Natural killer cell (primary cell): ENCODE measurements around the gene RUNX1. TPM values are rescaled to one million over a fixed set of nuclear protein-coding genes. Genes with fewer than 3 reads are reported as not detected.

Experiments
- ATAC-seq, 3 donors: fragments of 150-1000 bp in 2 of 3; fragments of 200-7000 bp in 1 of 3; cut with Tn5 transposase; 1 replicate in 1 of 3; 2 replicates in 2 of 3; pipeline ENCODE4 v1.10.0; 2021; ENCODE audit warnings: mild to moderate bottlenecking in 2 of 3, moderate library complexity in 2 of 3
- DNase-seq, 2 donors: peaks; one replicate each; pipeline versions ENCODE4 v3.0.0 to v3.0.0-alpha.2; 2013 to 2021; ENCODE audit warnings: mixed read lengths in 1 of 2
- H3K27ac ChIP-seq: one replicate; pipeline ENCODE4 v1.5.1; 2013; ENCODE audit warnings: mild to moderate bottlenecking, low read length
- H3K27me3 ChIP-seq: one replicate; pipeline ENCODE4 v1.6.1; 2013; ENCODE audit warnings: low read length; ENCODE audit not compliant: control insufficient read depth, insufficient read depth
- H3K36me3 ChIP-seq: one replicate; pipeline ENCODE4 v1.6.1; 2013; ENCODE audit warnings: low read length; ENCODE audit not compliant: control insufficient read depth, insufficient read depth
- H3K4me1 ChIP-seq: one replicate; pipeline ENCODE4 v1.6.1; 2013; ENCODE audit warnings: low read length; ENCODE audit not compliant: control insufficient read depth, insufficient read depth
- H3K4me3 ChIP-seq: one replicate; pipeline ENCODE4 v1.5.1; 2013; ENCODE audit warnings: low read length
- H3K9me3 ChIP-seq: one replicate; pipeline ENCODE4 v1.6.1; 2013; ENCODE audit warnings: low read length; ENCODE audit not compliant: control insufficient read depth, insufficient read depth
- H3K27ac Mint-ChIP-seq, 2 donors: one replicate each; pipeline ENCODE4 v1.8.0; 2022; ENCODE audit warnings: mild to moderate bottlenecking in 2 of 2, mixed read lengths in 2 of 2, moderate library complexity in 1 of 2
- H3K27me3 Mint-ChIP-seq, 2 donors: one replicate each; pipeline ENCODE4 v1.8.0; 2022; ENCODE audit warnings: low read depth in 2 of 2, mixed read lengths in 2 of 2
- H3K36me3 Mint-ChIP-seq: one replicate; pipeline ENCODE4 v1.8.0; 2022; ENCODE audit warnings: mixed read lengths
- H3K4me1 Mint-ChIP-seq, 2 donors: one replicate each; pipeline ENCODE4 v1.8.0; 2022; ENCODE audit warnings: mixed read lengths in 2 of 2
- H3K4me3 Mint-ChIP-seq: one replicate; pipeline ENCODE4 v1.8.0; 2022; ENCODE audit warnings: mild to moderate bottlenecking, moderate library complexity, mixed read lengths
- H3K9me3 Mint-ChIP-seq, 2 donors: one replicate each; pipeline ENCODE4 v1.8.0; 2022; ENCODE audit warnings: mixed read lengths in 2 of 2
- WGBS: methylation state at CpG from one replicate; pipeline ENCODE4 v1.1.7; 2013; ENCODE audit warnings: missing lambda C conversion rate; ENCODE audit not compliant: insufficient coverage; 5-methylcytosine and 5-hydroxymethylcytosine counted together
- intact Hi-C: fragments of 100-400 bp; cut with micrococcal nuclease; formaldehyde crosslinking; loops from one replicate; pipeline ENCODE4 v1.14.2; 2022
- total RNA-seq, 4 donors: library from RNA; stranded (reverse); fragments of 120-200 nt in 1 of 4; gene quantifications; one replicate each; pipeline versions ENCODE4 v1.2.3 to v1.2.4, GENCODE V29; 2013 to 2022
- TF ChIP-seq, protein P1 (sequence below): fragments of 200-600 bp; IDR thresholded peaks from one replicate; pipeline ENCODE4 v1.8.0; 2022; ENCODE audit warnings: antibody characterized with exemption

The RUNX1 gene
- total RNA-seq, 3 donors from 2014 or later (not counting 1 experiment from before 2014, with no cell fraction given) = 62.1 to 171 (median 98.2) TPM

- Histone ChIP-seq H3K36me3 (peaks cover 2% of the 10 kb centered on the region), H3K4me1 (peaks cover 24% of the 10 kb centered on the region), H3K9me3 (no peaks in the 10 kb centered on the region), H3K27ac (no peak overlapping the region), H3K4me3 (no peak overlapping the region), H3K27me3 (no peaks in the 10 kb centered on the region)
- H3K36me3 Mint-ChIP-seq = peaks cover 8% of the 10 kb centered on the region
- no peak overlapping the region for H3K4me3 Mint-ChIP-seq
- TF ChIP-seq, protein P1, sequence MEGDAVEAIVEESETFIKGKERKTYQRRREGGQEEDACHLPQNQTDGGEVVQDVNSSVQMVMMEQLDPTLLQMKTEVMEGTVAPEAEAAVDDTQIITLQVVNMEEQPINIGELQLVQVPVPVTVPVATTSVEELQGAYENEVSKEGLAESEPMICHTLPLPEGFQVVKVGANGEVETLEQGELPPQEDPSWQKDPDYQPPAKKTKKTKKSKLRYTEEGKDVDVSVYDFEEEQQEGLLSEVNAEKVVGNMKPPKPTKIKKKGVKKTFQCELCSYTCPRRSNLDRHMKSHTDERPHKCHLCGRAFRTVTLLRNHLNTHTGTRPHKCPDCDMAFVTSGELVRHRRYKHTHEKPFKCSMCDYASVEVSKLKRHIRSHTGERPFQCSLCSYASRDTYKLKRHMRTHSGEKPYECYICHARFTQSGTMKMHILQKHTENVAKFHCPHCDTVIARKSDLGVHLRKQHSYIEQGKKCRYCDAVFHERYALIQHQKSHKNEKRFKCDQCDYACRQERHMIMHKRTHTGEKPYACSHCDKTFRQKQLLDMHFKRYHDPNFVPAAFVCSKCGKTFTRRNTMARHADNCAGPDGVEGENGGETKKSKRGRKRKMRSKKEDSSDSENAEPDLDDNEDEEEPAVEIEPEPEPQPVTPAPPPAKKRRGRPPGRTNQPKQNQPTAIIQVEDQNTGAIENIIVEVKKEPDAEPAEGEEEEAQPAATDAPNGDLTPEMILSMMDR = no peak
- no peak for DNase-seq
- peaks cover 0 to 8% of the 10 kb centered on the region in 2 donors for H3K27me3 Mint-ChIP-seq
- intact Hi-C loops = no loop called here
- no peak overlapping the region for H3K27ac Mint-ChIP-seq
- no peaks in the 10 kb centered on the region for H3K9me3 Mint-ChIP-seq
- 80% methylated on average over 10 of the region's 10 CpGs for WGBS
- no peak for ATAC-seq
- peaks cover 69 to 72% of the 10 kb centered on the region in 2 donors for H3K4me1 Mint-ChIP-seq
Measured at GRCh38 chr21:34965200-34966174, 83.6 kb downstream of the RUNX1 start.

DNA sequence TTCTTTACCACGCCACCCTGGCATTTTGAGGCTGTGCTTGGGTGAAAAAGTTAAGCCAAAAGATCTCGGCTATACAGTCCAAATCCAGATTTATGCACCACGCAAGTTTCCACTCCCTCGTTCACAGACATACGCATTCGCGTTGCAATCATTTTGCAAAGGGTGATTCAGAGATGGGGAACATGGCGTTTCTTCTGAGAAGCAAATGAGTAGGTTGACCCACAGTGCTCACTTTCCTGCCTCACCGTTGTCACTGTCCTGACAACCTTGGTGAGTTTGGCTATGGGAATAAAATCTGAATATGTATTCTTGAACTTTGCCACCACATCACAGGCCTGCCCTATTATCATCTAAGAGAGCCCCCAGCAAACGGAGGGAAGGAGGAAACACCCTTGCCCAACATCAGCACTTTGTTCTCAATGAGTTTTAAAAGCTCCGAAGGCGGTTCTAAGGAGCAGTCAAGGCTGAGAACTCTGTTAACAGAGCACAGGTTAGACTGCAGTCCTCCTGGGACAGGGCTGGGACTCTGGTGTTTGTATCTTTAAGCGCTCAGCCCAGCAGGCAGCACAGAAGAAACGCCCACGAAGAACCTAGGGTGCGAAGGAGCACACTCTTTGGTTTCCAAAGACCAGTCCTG, 86.4 kb downstream of the RUNX1 start:
- TF ChIP-seq, protein P1 = no peak
- no peaks in the 10 kb centered on the region for H3K27me3 Mint-ChIP-seq
- H3K27me3 ChIP-seq = no peaks in the 10 kb centered on the region
- H3K27ac ChIP-seq = no peak overlapping the region
- no peaks in the 10 kb centered on the region for H3K9me3 ChIP-seq
- H3K27ac Mint-ChIP-seq = no peak overlapping the region
- no peaks in the 10 kb centered on the region for H3K9me3 Mint-ChIP-seq
- no peak for ATAC-seq
- H3K4me1 ChIP-seq = peaks cover 18% of the 10 kb centered on the region
- intact Hi-C loops = no loop called here
- H3K4me3 ChIP-seq = no peak overlapping the region
- DNase-seq = no peak
- peaks cover 66 to 67% of the 10 kb centered on the region in 2 donors for H3K4me1 Mint-ChIP-seq
- H3K36me3 Mint-ChIP-seq = no peaks in the 10 kb centered on the region
- 82% methylated on average over 16 of the region's 16 CpGs for WGBS
- H3K4me3 Mint-ChIP-seq = no peak overlapping the region
- peaks cover 2% of the 10 kb centered on the region for H3K36me3 ChIP-seq

GRCh38 chr21:34962136-34962535, 87.0 kb downstream of the RUNX1 start:
- Histone ChIP-seq H3K4me1 (peaks cover 18% of the 10 kb centered on the region), H3K36me3 (peaks cover 2% of the 10 kb centered on the region), H3K9me3 (no peaks in the 10 kb centered on the region), H3K27me3 (no peaks in the 10 kb centered on the region), H3K4me3 (no peak overlapping the region), H3K27ac (no peak overlapping the region)
- Mint-ChIP-seq H3K36me3 (no peaks in the 10 kb centered on the region), H3K4me3 (no peak overlapping the region), H3K27ac (no peak overlapping the region), H3K9me3 (no peaks in the 10 kb centered on the region), H3K4me1 (peaks cover 61 to 69% of the 10 kb centered on the region in 2 donors), H3K27me3 (no peaks in the 10 kb centered on the region)
- intact Hi-C loops = no loop called here
- 88% methylated on average over 1 of the region's 2 CpGs for WGBS
- ATAC-seq (no peak), DNase-seq (no peak)
- TF ChIP-seq, protein P1 = no peak
